ENCODE measurements around the gene CTNND2. TPM values are rescaled to one million over a fixed set of nuclear protein-coding genes. Genes with fewer than 3 reads are reported as not detected.

CTNND2 gene
- total RNA-seq, 2 donors from 2014 or later, result not detected

GRCh38 chr5:11261241-11261640 lies 643.0 kb downstream of the CTNND2 start:
- H3K4me1 ChIP-seq (ENCODE audit: control insufficient read depth in 1 of 2, low read depth in 2 of 2), result no peaks in the 10 kb centered on the region
- H3K27me3 ChIP-seq (replicated peaks; ENCODE audit: insufficient read depth), result no peaks in the 10 kb centered on the region
- H3K27ac ChIP-seq, result no peak overlapping the region
- no peak for TF ChIP-seq CTCF (IDR thresholded peaks at IDR 0.05)
- no peak for DNase-seq (ENCODE audit: low spot score)
- no peak overlapping the region for H3K4me3 ChIP-seq
- no peaks in the 10 kb centered on the region for H3K9me3 ChIP-seq
- H3K36me3 ChIP-seq, result no peaks in the 10 kb centered on the region
- no peak for ATAC-seq (ENCODE audit: insufficient number of reproducible peaks, low FRiP score, low read depth)

GRCh38 chr5:11258001-11258400 lies 646.2 kb downstream of the CTNND2 start:
- no peaks in the 10 kb centered on the region for H3K27me3 ChIP-seq (replicated peaks; ENCODE audit: insufficient read depth)
- H3K27ac ChIP-seq, result no peak overlapping the region
- no peak overlapping the region for H3K4me3 ChIP-seq
- no peak for ATAC-seq (ENCODE audit: insufficient number of reproducible peaks, low FRiP score, low read depth)
- no peak for DNase-seq (ENCODE audit: low spot score)
- H3K4me1 ChIP-seq (ENCODE audit: control insufficient read depth in 1 of 2, low read depth in 2 of 2), result no peaks in the 10 kb centered on the region
- no peak for TF ChIP-seq CTCF (IDR thresholded peaks at IDR 0.05)
- H3K9me3 ChIP-seq, result no peaks in the 10 kb centered on the region
- no peaks in the 10 kb centered on the region for H3K36me3 ChIP-seq

- ATAC-seq (ENCODE audit: insufficient number of reproducible peaks, low FRiP score, low read depth) (no peak), DNase-seq (ENCODE audit: low spot score) (no peak)
- H3K27me3 ChIP-seq (replicated peaks; ENCODE audit: insufficient read depth), result no peaks in the 10 kb centered on the region
- H3K36me3 ChIP-seq, result no peaks in the 10 kb centered on the region
- H3K9me3 ChIP-seq, result no peaks in the 10 kb centered on the region
- H3K4me3 ChIP-seq, result no peak overlapping the region
- no peak for TF ChIP-seq CTCF (IDR thresholded peaks at IDR 0.05)
- no peak overlapping the region for H3K27ac ChIP-seq
- no peaks in the 10 kb centered on the region for H3K4me1 ChIP-seq (ENCODE audit: control insufficient read depth in 1 of 2, low read depth in 2 of 2)
These were observed 651.7 kb downstream of the CTNND2 start for GRCh38 chr5:11252523-11252922.

- DNase-seq (ENCODE audit: low spot score), result no peak
- H3K27ac ChIP-seq, result no peak overlapping the region
- TF ChIP-seq CTCF (IDR thresholded peaks at IDR 0.05), result no peak
- no peaks in the 10 kb centered on the region for H3K27me3 ChIP-seq (replicated peaks; ENCODE audit: insufficient read depth)
- no peaks in the 10 kb centered on the region for H3K36me3 ChIP-seq
- no peak for ATAC-seq (ENCODE audit: insufficient number of reproducible peaks, low FRiP score, low read depth)
- H3K4me1 ChIP-seq (ENCODE audit: control insufficient read depth in 1 of 2, low read depth in 2 of 2), result no peaks in the 10 kb centered on the region
- no peaks in the 10 kb centered on the region for H3K9me3 ChIP-seq
- no peak overlapping the region for H3K4me3 ChIP-seq
These were observed 652.2 kb downstream of the CTNND2 start for GRCh38 chr5:11252075-11252474.

GRCh38 chr5:11251247-11251646 lies 653.0 kb downstream of the CTNND2 start:
- Histone ChIP-seq H3K36me3 (no peaks in the 10 kb centered on the region), H3K27me3 (replicated peaks; ENCODE audit: insufficient read depth) (no peaks in the 10 kb centered on the region), H3K27ac (no peak overlapping the region), H3K4me3 (no peak overlapping the region), H3K4me1 (ENCODE audit: control insufficient read depth in 1 of 2, low read depth in 2 of 2) (no peaks in the 10 kb centered on the region), H3K9me3 (no peaks in the 10 kb centered on the region)
- ATAC-seq (ENCODE audit: insufficient number of reproducible peaks, low FRiP score, low read depth) (no peak), DNase-seq (ENCODE audit: low spot score) (no peak)
- no peak for TF ChIP-seq CTCF (IDR thresholded peaks at IDR 0.05)

All from thoracic aorta (tissue), 2 donors.